B cell (primary cell): Measurements from ENCODE around the gene STARD10.

Source experiments
- CTCF ChIP-seq: fragments of 200-600 bp; IDR thresholded peaks from one replicate; pipeline ENCODE4 v1.8.0; 2022; ENCODE audit warnings: antibody characterized with exemption, mild to moderate bottlenecking
- EZH2 ChIP-seq: IDR thresholded peaks from 2 replicates; pipeline ENCODE4 v1.6.1; 2012; ENCODE audit warnings: borderline replicate concordance, low read depth, mild to moderate bottlenecking, moderate library complexity, low read length; ENCODE audit not compliant: insufficient read depth, poor library complexity, severe bottlenecking

- TF ChIP-seq EZH2: no peak
- no peak for TF ChIP-seq CTCF
These were observed 54.4 kb downstream of the STARD10 start for GRCh38 chr11:72739240-72740059.
